OCI-LY7 (cell line): ENCODE results near the gene NCK2. TPM values are rescaled to one million over a fixed set of nuclear protein-coding genes. Genes with fewer than 3 reads are reported as not detected.

Source experiments
- BruUV-seq: library from RNA; stranded (reverse); fragments of 400-500 nt; replicated peaks from 2 replicates; lab custom pipeline; 2021; lab: Mats Ljungman, UMichigan
- CTCF ChIA-PET: fragments of 300-600 bp; sonication (Branson Sonifier 250); formaldehyde crosslinking; loops from one replicate; lab custom pipeline; 2022; ENCODE audit warnings: antibody characterized with exemption; ENCODE audit not compliant: unreplicated experiment; lab: Charles Lee
- POLR2A ChIA-PET: fragments of 300-600 bp; sonication (Branson Sonifier 250); formaldehyde crosslinking; loops from one replicate; lab custom pipeline; 2022; ENCODE audit warnings: antibody characterized with exemption; lab: Charles Lee
- DNase-seq: peaks from one replicate; pipeline ENCODE4 v3.0.0-alpha.2; 2015; ENCODE audit warnings: low spot score
- H2AFZ ChIP-seq: fragments of 200-600 bp; sonication (generic), shearing (Covaris generic); 2 replicates; pipeline ENCODE4 v1.6.1; 2014; ENCODE audit warnings: mild to moderate bottlenecking, antibody characterized with exemption, low read length, moderate library complexity
- H3K27ac ChIP-seq: fragments of 200-600 bp; sonication (generic); 2 replicates; pipeline ENCODE4 v1.5.1; 2014; ENCODE audit warnings: mixed run types, low read depth, mild to moderate bottlenecking, moderate library complexity, low read length, inconsistent platforms; ENCODE audit not compliant: poor library complexity, severe bottlenecking
- H3K36me3 ChIP-seq: fragments of 200-600 bp; sonication (generic); 2 replicates; pipeline ENCODE4 v1.6.1; 2014; ENCODE audit warnings: mild to moderate bottlenecking, antibody characterized with exemption, low read length, moderate library complexity, mixed read lengths; ENCODE audit not compliant: insufficient read depth
- H3K4me1 ChIP-seq: fragments of 200-600 bp; sonication (generic); 2 replicates; pipeline ENCODE4 v1.5.1; 2014; ENCODE audit warnings: mild to moderate bottlenecking, low read length; ENCODE audit not compliant: insufficient read depth, poor library complexity, severe bottlenecking
- H3K4me2 ChIP-seq: fragments of 200-600 bp; sonication (generic); 2 replicates; pipeline ENCODE4 v1.6.1; 2014; ENCODE audit warnings: mild to moderate bottlenecking, low read length
- H3K4me3 ChIP-seq: fragments of 200-600 bp; sonication (generic); 2 replicates; pipeline ENCODE4 v1.5.1; 2014; ENCODE audit warnings: mild to moderate bottlenecking, low read depth, low read length; ENCODE audit not compliant: poor library complexity, severe bottlenecking
- H3K79me2 ChIP-seq: fragments of 200-600 bp; sonication (generic); 2 replicates; pipeline ENCODE4 v1.6.1; 2016; ENCODE audit warnings: low read depth, mild to moderate bottlenecking, low read length, moderate library complexity, mixed read lengths; ENCODE audit not compliant: insufficient read depth
- H3K9me2 ChIP-seq: fragments of 200-600 bp; sonication (generic); 2 replicates; pipeline ENCODE4 v1.6.1; 2016; ENCODE audit warnings: mild to moderate bottlenecking, low read length, mixed read lengths; ENCODE audit not compliant: insufficient read depth
- H3K9me3 ChIP-seq: fragments of 200-600 bp; sonication (generic); 2 replicates; pipeline ENCODE4 v1.6.1; 2014; ENCODE audit warnings: mild to moderate bottlenecking, mixed run types, low read length, mixed read lengths
- H4K20me1 ChIP-seq: fragments of 200-600 bp; sonication (generic); 2 replicates; pipeline ENCODE4 v1.6.1; 2014; ENCODE audit warnings: mild to moderate bottlenecking, antibody characterized with exemption, low read length, moderate library complexity, mixed read lengths; ENCODE audit not compliant: insufficient read depth
- CTCF ChIP-seq: fragments of 200-600 bp; sonication (generic); conservative IDR thresholded peaks from 2 replicates; pipeline ENCODE4 v1.5.1; 2014; ENCODE audit warnings: mild to moderate bottlenecking, antibody characterized with exemption, low read length, moderate library complexity, mixed read lengths
- EZH2phosphoT487 ChIP-seq: fragments of 200-600 bp; sonication (generic); IDR thresholded peaks from 2 replicates; pipeline ENCODE4 v1.6.1; 2018; ENCODE audit warnings: low read depth, borderline replicate concordance, mild to moderate bottlenecking, mixed run types, antibody characterized with exemption, low read length, moderate library complexity, mixed read lengths
- intact Hi-C: fragments of 100-400 bp; cut with micrococcal nuclease; formaldehyde crosslinking; loops from one replicate; pipeline ENCODE4 v1.10.0; 2022; ENCODE audit not compliant: unreplicated experiment
- total RNA-seq, 2 experiments: library from RNA; depleted of rRNA in 1 of 2; stranded (reverse); fragments of >200 nt in 1 of 2; shearing (Covaris generic) in 1 of 2; gene quantifications; 2 replicates each; pipeline ENCODE4 v1.2.3, GENCODE V29; 2014 to 2022

Gene NCK2
- total RNA-seq, 2 experiments from 2014 or later = 23.4 to 34.2 TPM

GRCh38 chr2:105869341-105869740 is 124.6 kb downstream of the NCK2 start:
- Histone ChIP-seq H3K27ac (no peak overlapping the region), H3K4me2 (no peak overlapping the region), H4K20me1 (no peaks in the 10 kb centered on the region), H2AFZ (no peak overlapping the region), H3K79me2 (no peaks in the 10 kb centered on the region), H3K9me2 (no peaks in the 10 kb centered on the region), H3K4me3 (no peak overlapping the region), H3K36me3 (no peaks in the 10 kb centered on the region), H3K4me1 (no peaks in the 10 kb centered on the region), H3K9me3 (no peaks in the 10 kb centered on the region)
- no peak for DNase-seq
- no TSS peak for BruUV-seq
- ChIA-PET CTCF (no interaction called here), POLR2A (no interaction called here)
- no peak for TF ChIP-seq CTCF
- no peak for TF ChIP-seq EZH2phosphoT487
- intact Hi-C loops = no loop called here

GRCh38 chr2:105870062-105870461 is 125.3 kb downstream of the NCK2 start:
- H3K9me2 ChIP-seq = no peaks in the 10 kb centered on the region
- no peak overlapping the region for H3K4me2 ChIP-seq
- TF ChIP-seq CTCF (no peak), EZH2phosphoT487 (no peak)
- no peaks in the 10 kb centered on the region for H3K36me3 ChIP-seq
- no peak overlapping the region for H3K27ac ChIP-seq
- H3K4me1 ChIP-seq = no peaks in the 10 kb centered on the region
- no peak for DNase-seq
- no peak overlapping the region for H3K4me3 ChIP-seq
- BruUV-seq = no TSS peak
- H3K79me2 ChIP-seq = no peaks in the 10 kb centered on the region
- no peaks in the 10 kb centered on the region for H3K9me3 ChIP-seq
- H2AFZ ChIP-seq = no peak overlapping the region
- no peaks in the 10 kb centered on the region for H4K20me1 ChIP-seq
- ChIA-PET POLR2A (no interaction called here), CTCF (no interaction called here)
- intact Hi-C loops = no loop called here

GRCh38 chr2:105870858-105871257 is 126.1 kb downstream of the NCK2 start:
- Histone ChIP-seq H3K4me3 (no peak overlapping the region), H3K4me1 (no peaks in the 10 kb centered on the region), H3K79me2 (no peaks in the 10 kb centered on the region), H3K9me2 (no peaks in the 10 kb centered on the region), H2AFZ (no peak overlapping the region), H3K4me2 (no peak overlapping the region), H3K27ac (no peak overlapping the region), H3K36me3 (no peaks in the 10 kb centered on the region), H3K9me3 (no peaks in the 10 kb centered on the region), H4K20me1 (no peaks in the 10 kb centered on the region)
- intact Hi-C loops = no loop called here
- TF ChIP-seq EZH2phosphoT487 (no peak), CTCF (no peak)
- DNase-seq = no peak
- ChIA-PET CTCF (no interaction called here), POLR2A (interaction anchor here (0.5 kb wide), 1 partner anchor 575 kb away, joined by 4 read pairs; no protein-coding TSS in a partner anchor)
- BruUV-seq = no TSS peak
